Inflammatory macrophage (primary cell): ENCODE measurements around the gene CD82.
A peak's percentile ranks its signal among the peaks of the same experiment; 100 is the strongest.

Experiments used
- DNase-seq, 2 donors: peaks; one replicate each; pipeline ENCODE4 v3.0.0-alpha.2; 2020 to 2022

The CD82 gene

DNA sequence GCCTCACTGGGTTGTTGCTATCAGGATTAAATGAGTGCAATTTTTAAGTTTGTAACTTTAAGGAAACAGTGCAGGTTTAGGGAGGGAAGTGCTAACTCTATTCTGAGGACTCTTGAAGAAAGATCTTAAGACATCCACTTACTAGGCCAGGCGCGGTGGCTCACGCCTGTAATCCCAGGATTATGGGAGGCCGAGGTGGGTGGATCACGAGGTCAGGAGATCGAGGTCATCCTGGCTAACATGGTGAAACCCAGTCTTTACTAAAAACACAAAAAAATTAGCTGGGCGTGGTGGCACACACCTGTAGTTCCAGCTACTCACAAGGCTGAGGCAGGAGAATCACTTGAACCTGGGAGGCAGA, 5.5 kb upstream of the CD82 start:
- peak in 1 of 2 donors; percentile 49 for DNase-seq

- DNase-seq: no peak
Measured at GRCh38 chr11:44561275-44561805, 4.1 kb upstream of the CD82 start.

DNA sequence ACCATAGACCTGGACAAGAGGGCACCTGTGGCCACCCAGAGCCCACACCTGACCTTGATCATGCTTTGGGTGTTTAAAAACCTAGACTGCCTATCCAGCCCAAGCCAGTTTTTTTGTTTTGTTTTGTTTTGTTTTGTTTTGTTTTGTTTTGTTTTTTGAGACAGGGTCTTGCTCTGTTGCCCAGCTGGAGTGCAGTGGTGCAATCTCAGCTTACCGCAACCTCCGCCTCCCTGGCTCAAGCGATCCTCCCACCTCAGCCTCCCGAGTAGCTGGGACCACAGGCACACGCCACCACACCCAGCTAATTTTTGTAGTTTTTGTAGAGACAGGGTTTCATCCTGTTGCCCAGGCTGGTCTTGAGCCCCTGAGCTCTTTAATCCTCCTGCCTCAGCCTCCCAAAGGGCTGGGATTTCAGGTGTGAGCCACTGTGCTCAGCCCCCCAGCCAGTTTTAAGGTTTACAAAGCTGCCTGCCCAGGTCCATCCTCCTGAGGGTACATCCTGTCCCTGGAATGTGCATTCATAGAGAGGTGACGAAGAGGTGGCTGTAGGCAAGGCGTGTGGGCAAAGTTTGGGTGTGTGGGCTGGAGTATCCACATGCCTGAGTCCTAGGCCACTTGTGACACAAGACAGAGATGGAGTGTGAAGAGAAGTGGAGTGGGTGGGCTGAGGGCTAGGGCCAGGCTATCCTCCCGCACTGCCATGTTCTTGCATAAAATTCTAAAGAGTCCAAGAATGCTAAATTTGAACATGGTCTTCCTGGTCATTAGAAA, 3.3 kb upstream of the CD82 start:
- DNase-seq: peak in 1 of 2 donors; percentile 50

DNA sequence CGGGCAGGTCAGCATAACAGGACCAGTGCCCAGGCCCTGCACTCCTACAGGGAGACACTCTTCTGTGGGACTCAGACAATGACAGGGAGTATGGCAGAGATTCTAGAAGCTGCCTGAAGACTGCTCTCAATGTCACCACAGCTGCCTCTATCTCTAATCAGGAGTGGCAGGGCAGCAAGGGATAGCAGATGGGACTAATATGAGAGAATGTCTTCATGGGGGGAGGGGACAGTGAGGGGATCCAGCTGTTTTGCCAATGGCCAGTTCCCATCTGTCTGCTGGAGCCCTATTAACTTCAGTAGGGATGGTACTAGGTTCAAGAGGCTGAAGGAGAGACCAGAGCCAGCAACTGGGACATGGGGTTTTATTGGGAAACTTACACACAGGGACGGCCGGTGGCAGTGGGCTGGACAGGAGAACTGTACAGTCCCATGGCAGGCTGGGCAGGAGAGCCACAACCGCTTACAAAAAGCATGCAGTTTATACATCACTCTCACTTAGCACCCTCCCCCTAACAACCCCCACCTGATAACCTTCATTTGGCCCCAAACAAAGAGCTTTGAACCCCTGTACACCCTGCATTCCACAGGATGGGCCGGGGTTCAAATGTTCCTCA, 2.5 kb upstream of the CD82 start:
- DNase-seq: no peak

DNA sequence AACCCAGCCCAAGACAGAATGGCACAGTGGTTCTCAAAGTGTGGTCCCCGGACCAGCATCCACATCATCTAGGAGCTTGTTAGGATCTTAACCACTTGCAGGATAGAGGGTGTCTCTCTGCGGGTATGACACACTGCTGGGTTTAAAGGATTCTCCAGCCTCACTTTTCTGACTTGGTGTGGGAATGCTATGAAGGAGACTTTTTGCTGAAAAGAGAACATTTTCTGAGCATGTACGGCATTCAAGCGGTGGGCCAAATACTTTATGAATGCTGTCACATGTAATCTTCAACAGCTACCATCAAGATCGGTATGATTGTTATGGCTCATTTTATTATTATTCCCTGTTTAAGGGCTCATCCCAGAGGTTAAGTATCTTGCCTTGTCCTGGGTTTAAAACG, 1.8 kb upstream of the CD82 start:
- no peak for DNase-seq

DNA sequence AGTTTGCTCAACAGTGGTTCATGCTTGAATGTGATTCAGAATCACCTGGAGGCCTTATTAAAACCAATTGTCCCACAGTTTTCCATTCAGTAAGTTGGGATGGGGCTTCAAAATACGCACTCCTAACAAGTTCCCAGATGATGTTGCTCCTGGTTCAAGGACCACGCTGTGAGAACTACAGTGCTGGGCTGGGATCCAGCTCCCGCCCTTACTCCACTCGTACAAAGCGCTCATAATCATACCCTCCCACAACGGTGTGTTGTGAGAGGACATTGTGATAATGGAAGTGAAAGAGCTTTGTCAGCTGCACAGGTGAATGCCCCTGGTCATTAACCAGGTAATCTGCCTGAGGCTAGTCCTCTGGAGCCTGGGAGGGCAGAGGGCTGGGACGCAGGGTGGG, 1.3 kb upstream of the CD82 start:
- DNase-seq: no peak

DNA sequence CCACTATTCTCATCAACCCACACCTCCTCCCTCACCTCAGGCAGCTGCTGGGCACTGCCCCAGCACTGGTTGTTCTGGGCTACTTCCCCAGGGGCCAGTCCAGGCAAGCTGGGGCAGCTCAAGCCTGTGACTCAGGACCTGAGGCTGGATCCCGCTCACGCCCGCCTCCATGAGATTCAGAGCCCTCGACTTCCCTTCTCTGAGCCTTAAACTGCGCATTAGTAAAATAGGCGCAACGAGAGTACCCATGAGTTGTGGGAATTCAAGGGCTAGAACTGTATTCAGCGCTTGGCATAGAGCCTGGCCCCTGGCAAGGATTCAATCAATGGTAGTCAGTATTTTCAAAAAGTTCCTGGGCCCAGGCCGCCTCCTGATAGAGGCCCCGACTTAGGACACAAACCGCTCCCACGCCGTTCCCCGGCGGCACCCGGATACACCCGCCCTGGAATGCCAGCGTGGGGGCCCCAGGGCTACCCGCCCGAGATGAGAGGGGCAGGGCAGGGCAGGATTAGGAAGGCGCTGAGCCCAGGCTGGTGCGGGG, 723 bp upstream of the CD82 start:
- DNase-seq: peak; percentile 91 to 96

DNA sequence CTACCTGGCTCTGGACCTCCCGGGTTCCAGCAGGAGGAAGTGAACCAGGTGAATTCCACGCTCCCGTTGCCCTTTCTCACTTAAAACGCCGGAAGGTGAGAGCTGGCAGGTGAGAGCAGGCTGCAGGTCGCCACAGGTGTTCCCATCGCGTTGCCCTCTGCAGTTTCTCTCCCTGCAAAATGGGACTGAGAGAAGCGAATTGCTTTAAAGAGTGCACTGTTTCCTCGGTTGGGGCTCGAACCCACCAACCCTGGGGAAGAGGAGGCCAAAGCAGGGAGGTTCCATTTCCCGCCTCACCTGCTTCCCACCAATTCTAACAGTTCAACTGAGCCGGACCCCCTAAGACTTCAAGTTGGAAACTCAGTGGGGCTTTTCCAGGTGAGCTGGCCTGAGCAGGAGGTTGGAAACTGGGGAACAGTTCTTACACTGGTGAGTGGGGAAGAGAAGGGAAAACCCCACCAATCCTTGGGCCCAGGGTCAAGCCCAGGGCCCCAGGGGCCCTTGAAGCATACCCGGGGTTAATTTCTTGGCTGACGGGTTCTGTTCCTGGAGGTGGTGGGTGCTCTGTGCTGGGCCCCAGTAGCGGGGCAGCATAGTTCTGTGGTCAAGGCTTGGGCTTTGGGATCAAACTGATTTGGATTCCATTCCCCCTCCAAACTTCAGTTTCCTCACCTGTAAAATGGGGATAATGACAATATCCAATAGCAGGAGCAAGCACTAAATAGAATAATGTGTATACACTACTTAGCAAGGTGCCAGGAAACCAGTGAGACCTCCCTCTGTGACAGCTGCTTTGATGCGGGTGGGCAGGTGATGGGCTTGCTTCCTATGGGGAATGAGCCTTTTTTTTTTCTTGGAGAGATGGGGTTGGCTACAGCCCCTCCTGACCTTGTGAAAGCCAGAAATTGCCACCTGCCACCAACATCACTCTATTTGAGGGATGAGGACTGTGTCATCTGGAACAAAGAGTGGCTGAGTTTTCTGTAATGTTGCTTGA, 788 bp downstream of the CD82 start:
- no peak for DNase-seq

DNA sequence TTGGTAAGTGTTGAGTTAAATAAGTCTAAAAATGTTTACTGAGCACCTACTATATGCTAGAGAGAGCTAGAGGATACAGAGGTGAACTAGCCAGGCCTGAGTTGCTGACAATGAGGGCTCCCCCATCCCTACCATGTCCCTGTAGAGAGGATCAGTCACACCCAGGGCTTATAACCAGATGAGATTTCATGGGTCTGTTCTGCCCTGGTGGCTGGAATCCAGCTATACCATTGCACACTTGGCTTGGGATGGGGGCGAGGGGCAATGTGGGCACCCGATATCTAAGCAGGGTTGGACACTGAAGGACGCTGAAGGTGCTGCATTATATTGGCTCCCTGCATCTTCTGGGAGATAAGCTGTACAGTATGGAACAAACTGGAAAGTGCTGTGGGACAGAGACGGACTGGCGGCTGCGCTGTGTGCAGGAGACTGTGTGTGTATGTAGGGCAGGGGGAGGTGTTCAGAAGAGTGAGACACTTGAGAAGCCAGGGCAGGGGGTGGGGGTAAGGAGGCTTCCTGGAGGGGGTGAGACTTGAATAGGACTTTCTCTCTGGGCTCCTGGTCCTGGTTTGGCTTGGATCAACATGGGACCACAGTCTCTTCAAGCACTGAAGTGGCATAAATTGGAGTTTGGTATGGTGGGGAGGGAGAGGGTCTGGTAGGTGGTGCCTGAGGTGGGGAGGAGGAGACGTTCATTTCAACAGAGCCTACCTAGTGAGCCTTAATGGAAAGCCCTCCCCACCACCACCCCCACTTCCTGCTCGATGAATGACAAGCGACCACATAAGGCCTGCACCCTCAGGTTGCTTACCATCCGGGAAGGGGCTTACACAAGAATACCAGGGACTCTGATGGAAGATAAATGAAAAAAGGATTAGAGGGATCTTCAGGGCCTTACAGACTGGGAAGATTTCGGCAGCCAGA, 1.8 kb downstream of the CD82 start:
- DNase-seq: no peak

DNA sequence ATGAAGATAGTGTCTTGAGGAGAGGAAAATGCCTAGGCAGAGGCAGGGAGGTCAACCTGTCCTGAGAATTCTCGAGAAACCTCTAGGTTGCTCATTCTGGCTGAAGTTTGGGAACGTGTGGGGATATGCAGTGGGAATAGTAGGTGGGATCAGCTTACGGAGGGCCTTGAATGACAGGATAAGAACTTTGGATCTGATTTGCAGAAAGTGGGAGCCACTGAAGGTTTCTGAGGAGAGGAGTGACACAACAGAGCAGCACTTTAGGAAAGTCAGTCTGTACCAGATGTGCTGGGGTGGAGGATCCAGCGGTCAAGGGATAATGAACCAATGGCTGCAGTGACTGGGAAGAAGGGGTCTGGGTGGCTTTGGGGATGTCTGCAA, 2.4 kb downstream of the CD82 start:
- no peak for DNase-seq

DNA sequence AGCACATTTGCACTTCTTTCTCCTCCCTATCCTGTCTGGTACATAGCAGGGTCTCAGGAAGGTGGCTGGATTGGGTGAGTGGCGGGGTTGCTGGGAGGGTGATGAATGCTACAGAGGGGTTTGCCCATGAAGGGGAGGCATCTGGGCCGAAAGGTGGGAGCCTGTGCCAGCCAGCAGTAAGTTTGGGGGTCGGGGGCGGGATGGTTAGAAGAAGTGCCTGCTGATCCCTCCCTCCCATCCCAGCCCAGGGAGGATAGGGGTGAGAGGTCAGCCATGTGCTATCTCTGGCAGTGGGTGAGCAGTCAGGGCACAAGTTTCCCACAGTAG, 2.8 kb downstream of the CD82 start:
- DNase-seq: no peak

DNA sequence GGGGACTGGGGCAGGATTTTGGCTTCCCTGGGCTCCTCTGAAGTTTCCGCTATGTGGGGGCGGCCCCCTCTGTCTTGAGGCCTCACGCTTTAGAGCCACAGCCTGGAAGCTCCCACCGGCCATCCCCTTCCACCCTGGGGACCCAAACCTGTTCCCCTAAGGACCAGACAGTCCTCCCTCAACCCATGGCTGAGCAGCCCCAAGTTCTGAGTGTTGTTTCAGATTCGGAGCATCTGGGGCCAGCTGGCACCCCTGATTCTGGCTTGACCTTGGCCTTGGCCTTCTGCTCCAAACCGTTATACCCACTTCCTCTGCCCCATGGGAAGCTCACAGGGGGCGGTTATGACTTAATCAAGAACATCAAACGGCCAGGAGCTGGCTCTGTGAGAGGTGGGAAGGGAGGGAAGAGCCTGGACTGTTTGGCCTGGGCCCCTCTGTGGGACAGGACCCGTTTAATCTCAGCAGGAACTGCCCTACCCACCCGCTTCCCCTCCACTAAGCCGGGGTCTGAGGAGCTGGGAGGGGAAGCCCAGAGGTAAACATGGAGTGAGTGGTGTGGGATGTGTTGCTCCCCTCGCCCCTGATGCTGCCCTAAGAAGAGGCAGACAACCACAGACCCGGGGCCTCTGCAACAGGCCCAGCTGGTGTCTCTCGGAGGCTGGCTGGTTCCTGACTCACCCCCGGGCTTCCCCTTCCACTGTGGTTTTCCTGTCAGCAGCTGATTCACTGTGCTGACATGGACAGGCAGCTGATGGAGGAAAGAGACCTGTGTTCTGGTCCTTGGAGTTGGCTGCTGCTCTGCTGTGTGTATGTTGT, 3.4 kb downstream of the CD82 start:
- peak; percentile 93 to 95 for DNase-seq

GRCh38 chr11:44570411-44571155, 5.1 kb downstream of the CD82 start:
- peak; percentile 58 to 80 for DNase-seq

DNA sequence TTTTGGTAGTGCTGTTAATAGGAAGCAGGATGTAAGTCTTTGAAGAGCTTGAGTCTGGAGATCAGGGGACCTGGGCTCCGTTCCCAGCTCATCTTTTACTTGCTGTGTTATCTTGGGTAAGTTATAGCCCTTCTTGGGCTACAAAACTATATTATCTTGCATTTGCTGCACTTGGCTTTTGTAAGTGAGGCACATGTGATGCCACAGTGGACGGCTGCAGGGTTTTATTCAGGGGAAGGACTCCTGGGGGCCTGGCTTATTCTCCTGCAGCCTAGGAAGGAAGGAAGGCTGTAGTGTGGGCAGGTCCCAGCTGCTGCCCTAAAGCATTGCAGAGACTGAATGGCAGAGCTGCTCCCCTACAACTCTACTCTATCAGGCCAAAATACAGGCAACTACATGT, 6.4 kb downstream of the CD82 start:
- DNase-seq: no peak

GRCh38 chr11:44572436-44572835, 7.0 kb downstream of the CD82 start:
- DNase-seq: no peak

DNA sequence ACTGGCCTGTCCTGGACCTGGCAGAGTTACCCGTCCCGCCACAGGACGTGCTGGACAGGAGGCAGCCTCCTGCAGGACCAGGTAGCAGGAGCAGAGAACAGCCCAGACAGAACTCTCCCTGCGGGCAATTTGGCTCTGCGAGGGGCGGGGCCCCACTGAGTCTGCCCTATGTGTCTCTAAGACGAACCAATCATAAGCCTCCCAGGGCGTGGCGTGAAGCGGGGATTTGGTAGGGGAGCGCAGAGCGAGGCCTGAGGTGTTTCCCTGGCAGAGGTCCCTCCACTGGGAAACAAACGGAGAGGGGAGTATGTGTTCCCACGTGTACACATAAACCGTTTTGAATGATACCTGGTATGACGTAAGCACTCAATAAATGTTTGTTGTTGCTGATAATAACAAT, 7.4 kb downstream of the CD82 start:
- no peak for DNase-seq

GRCh38 chr11:44573333-44573732, 7.9 kb downstream of the CD82 start:
- DNase-seq: peak in 1 of 2 donors; percentile 40

DNA sequence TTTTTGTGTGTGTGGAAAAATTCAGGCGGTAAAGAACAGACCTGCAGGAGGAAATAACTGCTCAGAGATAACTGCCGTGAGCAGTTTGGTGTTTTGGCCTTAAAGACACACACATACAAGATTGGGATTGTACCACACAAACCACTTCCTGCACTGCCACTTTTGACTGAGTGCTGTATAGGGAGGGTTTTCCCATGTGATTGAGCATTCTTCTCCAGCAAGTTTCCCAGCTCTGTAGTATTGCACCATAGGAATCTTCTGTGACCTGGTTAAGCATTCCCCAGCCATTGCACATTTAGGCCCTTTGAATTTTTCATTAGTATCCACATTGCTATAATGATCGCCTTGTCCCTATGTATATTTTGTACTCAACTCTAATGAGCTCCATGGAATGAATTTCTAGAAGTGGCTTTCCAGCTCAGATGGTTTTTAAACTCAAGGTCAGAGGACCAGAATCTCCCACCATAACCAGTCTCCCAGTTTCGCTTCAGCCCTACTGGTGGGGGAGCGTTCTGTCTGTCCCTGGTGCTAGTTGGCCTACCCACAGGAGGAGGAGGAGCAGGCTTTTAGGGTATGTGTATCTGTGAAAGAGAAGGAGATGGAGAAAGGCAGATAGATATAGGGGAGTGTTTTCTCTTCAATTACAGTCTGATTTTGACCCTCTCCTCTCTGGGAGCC, 9.3 kb downstream of the CD82 start:
- DNase-seq: peak; percentile 36 to 70

- peak; percentile 71 to 85 for DNase-seq
Measured at GRCh38 chr11:44575288-44575672, 9.8 kb downstream of the CD82 start.

DNA sequence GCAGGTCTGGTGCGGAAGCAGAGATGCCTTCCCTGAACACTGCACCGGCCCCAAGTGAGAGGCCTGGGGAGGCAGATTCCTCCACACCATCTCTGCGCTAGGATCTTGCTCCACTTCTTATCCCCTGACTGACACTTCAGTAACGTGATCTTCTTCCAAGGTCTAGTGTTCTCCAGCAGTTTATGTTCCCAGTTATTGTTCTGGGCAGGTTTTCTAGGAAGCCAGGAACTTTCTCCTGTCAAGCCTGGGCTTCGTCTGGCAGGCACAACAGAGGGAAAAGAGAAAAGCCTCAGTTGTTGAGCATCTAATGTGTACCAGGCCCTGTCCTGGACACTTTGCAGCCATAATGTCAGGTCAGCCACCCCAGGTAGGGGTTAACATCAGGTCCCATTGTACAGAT, 10.5 kb downstream of the CD82 start:
- DNase-seq: no peak
